DND-41 (cell line): ENCODE data around the gene IGFBP5.

Source experiments
- EZH2 ChIP-seq: IDR thresholded peaks from 3 replicates; pipeline ENCODE4 v1.6.1; 2012; ENCODE audit warnings: borderline replicate concordance, low read depth, mild to moderate bottlenecking, moderate library complexity, low read length, inconsistent platforms; ENCODE audit not compliant: severe bottlenecking
- TF ChIP-seq, protein P1 (sequence below): IDR thresholded peaks from 2 replicates; pipeline ENCODE4 v1.5.1; 2012; ENCODE audit warnings: borderline replicate concordance, low read length, moderate library complexity, mild to moderate bottlenecking; ENCODE audit not compliant: poor library complexity, severe bottlenecking; ENCODE audit errors: extremely low read depth

DNA sequence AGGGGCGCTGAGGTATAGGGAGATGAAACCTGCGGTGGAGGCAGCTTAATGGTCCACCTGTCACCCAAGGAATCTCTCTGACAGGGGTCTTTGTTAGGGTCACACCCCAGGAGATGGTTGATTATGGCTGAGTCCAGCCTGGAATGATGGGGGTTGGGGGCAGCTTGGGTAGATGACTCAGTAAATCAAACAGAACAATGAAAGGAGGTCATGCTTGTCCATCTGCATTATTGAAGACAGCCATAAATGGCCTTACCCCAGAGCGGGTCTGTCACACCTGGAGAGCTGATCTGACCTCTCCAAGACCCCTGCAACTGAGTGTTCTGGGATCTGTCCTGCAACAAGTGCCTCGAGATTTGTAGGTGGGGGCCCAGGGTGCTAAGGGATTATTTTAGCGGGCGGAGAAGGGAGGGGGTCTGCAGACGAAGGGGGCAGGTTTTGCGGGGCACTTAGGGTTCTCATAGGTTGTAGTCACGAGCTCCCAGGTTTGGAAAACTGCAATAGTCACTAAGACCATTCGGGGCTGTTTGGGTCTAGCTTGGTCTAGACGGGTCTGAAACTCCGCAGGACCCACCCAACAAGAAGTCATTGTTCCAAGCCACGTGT is 62.9 kb downstream of the IGFBP5 start:
- TF ChIP-seq, protein P1, sequence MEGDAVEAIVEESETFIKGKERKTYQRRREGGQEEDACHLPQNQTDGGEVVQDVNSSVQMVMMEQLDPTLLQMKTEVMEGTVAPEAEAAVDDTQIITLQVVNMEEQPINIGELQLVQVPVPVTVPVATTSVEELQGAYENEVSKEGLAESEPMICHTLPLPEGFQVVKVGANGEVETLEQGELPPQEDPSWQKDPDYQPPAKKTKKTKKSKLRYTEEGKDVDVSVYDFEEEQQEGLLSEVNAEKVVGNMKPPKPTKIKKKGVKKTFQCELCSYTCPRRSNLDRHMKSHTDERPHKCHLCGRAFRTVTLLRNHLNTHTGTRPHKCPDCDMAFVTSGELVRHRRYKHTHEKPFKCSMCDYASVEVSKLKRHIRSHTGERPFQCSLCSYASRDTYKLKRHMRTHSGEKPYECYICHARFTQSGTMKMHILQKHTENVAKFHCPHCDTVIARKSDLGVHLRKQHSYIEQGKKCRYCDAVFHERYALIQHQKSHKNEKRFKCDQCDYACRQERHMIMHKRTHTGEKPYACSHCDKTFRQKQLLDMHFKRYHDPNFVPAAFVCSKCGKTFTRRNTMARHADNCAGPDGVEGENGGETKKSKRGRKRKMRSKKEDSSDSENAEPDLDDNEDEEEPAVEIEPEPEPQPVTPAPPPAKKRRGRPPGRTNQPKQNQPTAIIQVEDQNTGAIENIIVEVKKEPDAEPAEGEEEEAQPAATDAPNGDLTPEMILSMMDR, result no peak
- TF ChIP-seq EZH2, result no peak
